GM12892 (cell line): Measurements from ENCODE around the gene ILF3.

Experiments used
- DNase-seq: peaks from one replicate; pipeline ENCODE4 v3.0.0; 2011; ENCODE audit not compliant: insufficient read length
- FAIRE-seq: peaks from 2 replicates; lab custom pipeline; 2011; peaks lifted over from hg19 to GRCh38; lab: Jason Lieb, UNC
- POLR2A ChIP-seq: IDR thresholded peaks from 2 replicates; pipeline ENCODE4 v1.6.1; 2011; ENCODE audit warnings: low read depth, low read length, control low read depth
- POLR2AphosphoS5 ChIP-seq: IDR thresholded peaks from 2 replicates; pipeline ENCODE4 v1.6.1; 2011; ENCODE audit warnings: low read depth, low read length, control low read depth
- TAF1 ChIP-seq: IDR thresholded peaks from 2 replicates; pipeline ENCODE4 v1.6.1; 2011; ENCODE audit warnings: low read depth, mild to moderate bottlenecking, control low read depth, low read length, borderline replicate concordance

The ILF3 gene

GRCh38 chr19:10692673-10693264, 38.6 kb downstream of the ILF3 start:
- TF ChIP-seq POLR2AphosphoS5 (peak; percentile 48; the same call in 1 of the 2 replicates), TAF1 (no peak), POLR2A (peak; percentile 31; the same call in 1 of the 2 replicates)
- no peak for FAIRE-seq

DNA sequence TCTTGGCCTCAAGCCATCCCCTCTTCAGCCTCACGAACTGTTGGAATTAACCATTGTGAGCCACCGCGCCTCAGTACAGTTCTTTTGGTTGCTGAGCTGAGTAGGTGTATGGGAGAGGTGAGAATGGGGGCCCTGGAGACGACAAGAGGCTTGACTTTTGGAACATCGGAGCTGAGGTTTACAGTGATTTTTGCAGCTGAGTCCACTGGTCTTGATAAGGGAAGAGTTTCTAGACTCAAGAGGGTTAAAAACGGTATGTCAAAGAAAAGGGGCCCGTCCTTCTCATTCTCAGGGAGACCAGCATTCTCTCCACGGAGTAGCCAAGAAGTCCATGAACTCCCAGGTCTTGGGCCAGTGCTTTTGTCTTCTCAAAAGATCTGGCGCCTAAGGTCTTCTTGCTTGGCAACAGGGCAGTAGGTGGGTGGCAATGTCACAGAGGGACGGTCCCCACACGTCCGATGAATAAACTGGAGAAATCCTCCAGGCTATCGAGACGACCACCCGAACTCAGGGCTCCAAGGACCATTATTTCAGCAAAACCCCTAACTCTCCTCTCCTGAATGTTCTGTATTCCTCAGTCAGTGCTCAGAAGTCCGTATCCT, 40.7 kb downstream of the ILF3 start:
- FAIRE-seq: no peak

More at GRCh38 chr19:10692673-10693264, 38.6 kb downstream of the ILF3 start:
- no peak for DNase-seq

DNA sequence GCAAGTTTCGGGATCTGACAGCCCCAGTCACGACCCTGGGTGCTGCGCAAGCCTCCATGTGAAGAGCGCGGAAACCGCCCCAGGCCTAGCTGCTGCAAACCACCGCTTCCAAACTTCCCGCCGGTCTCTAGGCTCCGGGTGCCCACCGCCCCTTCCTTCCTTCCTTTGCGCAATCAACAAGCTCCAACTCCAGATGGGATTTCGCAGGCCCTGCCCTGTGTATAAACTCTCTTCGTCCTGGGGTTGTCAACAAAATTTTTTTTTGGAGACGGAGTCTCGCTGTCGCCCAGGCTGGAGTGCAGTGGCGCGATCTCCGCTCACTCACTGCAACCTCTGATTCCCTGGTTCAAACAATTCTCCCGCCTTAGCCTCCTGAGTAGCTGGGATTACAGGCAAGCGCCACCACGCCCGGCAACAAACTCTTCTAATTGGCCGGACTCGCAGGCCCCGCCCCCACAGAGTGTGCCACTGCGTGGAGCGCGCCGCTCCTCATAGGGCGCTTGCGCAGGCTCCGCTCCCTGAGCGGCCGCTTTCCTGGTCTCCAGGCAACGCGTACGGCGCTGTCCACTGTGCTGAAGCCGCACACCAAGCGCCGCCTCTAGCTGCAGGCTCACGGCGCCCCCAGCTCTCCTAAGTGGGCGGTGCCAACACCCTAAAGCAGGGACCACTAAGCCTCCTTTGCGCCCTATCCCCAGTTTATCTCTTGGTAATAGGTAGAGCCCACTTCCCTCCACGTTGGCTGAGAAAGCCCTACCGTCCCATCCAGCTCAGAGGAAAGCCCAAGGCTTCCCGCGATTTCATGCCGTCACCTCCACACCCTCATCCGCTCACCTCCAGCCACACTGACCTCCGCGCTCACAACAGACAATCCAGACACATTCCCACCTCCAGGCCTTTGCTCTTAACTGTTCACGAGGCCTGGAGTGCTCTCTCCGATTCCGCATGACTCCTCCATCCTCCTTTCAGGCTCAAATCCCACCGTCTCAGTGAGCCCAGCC, 41.6 kb downstream of the ILF3 start:
- no peak for TF ChIP-seq POLR2A
- no peak for TF ChIP-seq TAF1
- TF ChIP-seq POLR2AphosphoS5: no peak
- DNase-seq: peak; percentile 97
- peak; percentile 70 for FAIRE-seq

More for the DNA sequence above, 40.7 kb downstream of the ILF3 start:
- TF ChIP-seq POLR2A (no peak), TAF1 (no peak)
- DNase-seq: no peak

GRCh38 chr19:10699650-10700335, 45.6 kb downstream of the ILF3 start:
- DNase-seq (no peak), FAIRE-seq (peak; percentile 72)
- no peak for TF ChIP-seq POLR2AphosphoS5
- TF ChIP-seq TAF1: no peak
- no peak for TF ChIP-seq POLR2A

DNA sequence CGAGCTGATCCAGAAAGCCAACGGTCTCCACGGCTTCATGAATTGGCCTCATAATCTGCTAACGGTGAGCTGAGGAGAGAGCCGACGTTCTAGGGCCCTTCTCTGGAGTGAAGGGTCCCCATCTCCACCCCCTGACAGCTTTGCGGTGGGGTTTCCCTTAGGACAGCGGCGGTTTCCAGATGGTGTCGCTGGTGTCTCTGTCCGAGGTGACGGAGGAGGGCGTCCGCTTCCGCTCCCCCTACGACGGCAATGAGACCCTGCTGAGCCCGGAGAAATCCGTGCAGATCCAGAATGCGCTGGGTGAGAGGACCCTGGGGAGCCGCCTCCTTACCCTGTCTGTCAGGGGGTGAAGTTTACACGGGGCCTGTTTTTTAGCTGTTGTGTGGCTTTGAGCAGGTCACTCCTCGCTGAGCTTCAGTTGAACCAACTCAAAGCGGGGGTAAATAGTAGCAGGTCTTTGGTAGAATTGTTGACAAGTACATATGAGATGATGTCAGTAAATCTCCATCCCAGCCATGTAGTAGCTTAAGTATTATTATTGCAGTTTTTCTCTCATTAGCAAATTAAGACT, 47.9 kb downstream of the ILF3 start:
- DNase-seq (no peak), FAIRE-seq (peak; percentile 56)
- TF ChIP-seq TAF1 (peak; percentile 11; the same call in 1 of the 2 replicates), POLR2AphosphoS5 (no peak), POLR2A (no peak)

DNA sequence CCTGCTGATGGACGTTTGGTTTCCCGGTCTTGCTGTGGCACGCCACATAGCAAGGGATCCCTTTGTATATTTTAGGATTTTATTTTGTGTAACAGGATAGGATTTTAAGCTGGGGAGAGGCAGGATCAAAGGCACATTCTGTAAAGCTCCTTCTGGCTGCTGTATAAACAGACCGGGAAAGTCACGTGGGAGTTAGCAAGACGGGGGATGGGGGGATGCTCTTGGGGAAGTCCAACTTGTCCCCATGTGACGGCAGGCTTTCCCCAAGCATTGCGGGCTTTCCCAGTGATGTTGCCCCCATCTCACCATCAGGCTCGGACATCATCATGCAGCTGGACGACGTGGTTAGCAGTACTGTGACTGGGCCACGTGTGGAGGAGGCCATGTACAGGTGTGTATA, 52.8 kb downstream of the ILF3 start:
- TF ChIP-seq POLR2AphosphoS5: peak; percentile 38; the same call in 1 of the 2 replicates
- TF ChIP-seq POLR2A: no peak
- DNase-seq (no peak), FAIRE-seq (no peak)

GRCh38 chr19:10707440-10707839, 53.3 kb downstream of the ILF3 start:
- TF ChIP-seq TAF1 (no peak), POLR2AphosphoS5 (0 out of 2 replicates have a peak, but pooled peaks have one; percentile 6)
- DNase-seq: no peak
- no peak for FAIRE-seq

- FAIRE-seq: no peak
- no peak for TF ChIP-seq POLR2AphosphoS5
Observed at GRCh38 chr19:10708291-10708690, 54.1 kb downstream of the ILF3 start.

GRCh38 chr19:10712045-10712444, 57.9 kb downstream of the ILF3 start:
- DNase-seq (no peak), FAIRE-seq (no peak)
- no peak for TF ChIP-seq POLR2A
- no peak for TF ChIP-seq TAF1
- TF ChIP-seq POLR2AphosphoS5: no peak

More at GRCh38 chr19:10708291-10708690, 54.1 kb downstream of the ILF3 start:
- no peak for DNase-seq

DNA sequence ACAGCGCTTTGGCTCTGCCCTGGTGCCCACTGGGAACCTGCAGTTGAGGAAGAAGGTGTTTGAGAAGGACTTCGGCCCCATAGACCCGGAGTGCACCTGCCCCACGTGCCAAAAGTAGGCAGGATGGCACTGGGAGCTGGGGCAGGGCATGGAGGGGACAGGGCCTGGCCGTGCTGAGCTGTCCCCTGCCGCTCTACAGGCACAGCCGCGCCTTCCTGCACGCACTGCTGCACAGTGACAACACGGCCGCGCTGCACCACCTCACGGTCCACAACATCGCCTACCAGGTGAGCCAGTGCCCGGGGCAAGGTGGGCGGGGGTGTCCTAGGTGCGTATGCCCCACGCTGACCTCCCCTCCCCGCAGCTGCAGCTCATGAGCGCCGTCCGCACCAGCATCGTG, 58.6 kb downstream of the ILF3 start:
- DNase-seq (no peak), FAIRE-seq (no peak)
- TF ChIP-seq TAF1: no peak
- TF ChIP-seq POLR2A: no peak
- TF ChIP-seq POLR2AphosphoS5: no peak

- TF ChIP-seq TAF1 (no peak), POLR2A (no peak), POLR2AphosphoS5 (no peak)
- no peak for FAIRE-seq
Observed at GRCh38 chr19:10713317-10713716, 59.2 kb downstream of the ILF3 start.

More at GRCh38 chr19:10713317-10713716, 59.2 kb downstream of the ILF3 start:
- no peak for DNase-seq
